ENCODE measurements around the gene MYO10.
"Not testable (repeated sequence)": the region's sequence is repeated elsewhere in the genome, so short reads cannot be mapped to it uniquely, and the experiment has no call there.

MYO10 gene

DNA sequence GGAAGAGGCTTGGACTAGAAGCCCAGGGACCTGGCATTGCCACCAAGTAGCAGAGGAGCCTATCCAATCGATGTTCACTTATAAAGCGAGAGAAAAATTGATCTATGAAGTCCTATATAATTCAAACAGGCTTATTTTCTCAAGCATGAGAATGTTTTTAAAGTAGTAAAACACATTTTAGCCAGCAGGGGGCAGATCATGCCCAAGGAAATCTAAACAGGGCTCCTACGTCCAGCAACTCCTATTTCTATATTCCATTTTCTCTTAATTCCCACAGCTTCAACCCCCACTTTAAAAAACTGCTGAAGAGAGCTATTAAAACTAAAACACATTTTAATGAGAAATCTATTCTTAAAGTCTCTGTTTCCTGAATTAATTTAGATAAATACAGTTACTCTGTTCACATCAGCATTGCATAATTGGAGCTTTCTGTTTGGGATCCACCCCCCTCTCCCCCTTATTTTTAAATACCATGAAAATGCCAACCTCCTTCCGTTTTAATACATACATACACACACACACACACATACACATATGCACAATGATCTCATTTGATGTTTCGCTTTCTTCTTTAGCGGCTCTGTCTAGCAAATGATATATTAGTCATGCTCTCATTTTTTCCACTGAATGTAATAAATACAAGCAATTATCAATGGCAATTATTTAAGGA, 144.9 kb downstream of the MYO10 start:
- in situ Hi-C loops (cut with MboI; ENCODE audit: low sequenced_read_pairs) = no loop called here

DNA sequence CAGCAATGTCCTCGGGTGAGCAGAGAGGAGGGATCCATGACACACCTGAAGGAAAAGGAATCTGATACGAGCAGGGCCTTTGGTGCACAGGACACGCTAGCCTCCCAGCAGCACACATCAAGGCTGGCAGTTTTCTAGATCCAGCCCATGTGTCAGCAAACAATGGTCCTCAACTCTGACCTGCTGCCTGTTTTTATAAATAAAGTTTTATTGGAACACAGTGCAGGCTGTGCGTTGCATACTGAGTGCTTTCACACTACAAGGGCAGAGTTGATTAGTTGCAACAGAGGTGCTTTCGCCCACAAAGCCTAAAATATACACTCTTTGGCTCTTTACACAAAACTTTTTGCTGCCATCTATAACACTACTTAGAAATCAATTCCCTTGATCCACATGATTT, 147.1 kb downstream of the MYO10 start:
- in situ Hi-C loops (cut with MboI; ENCODE audit: low sequenced_read_pairs) = no loop called here

DNA sequence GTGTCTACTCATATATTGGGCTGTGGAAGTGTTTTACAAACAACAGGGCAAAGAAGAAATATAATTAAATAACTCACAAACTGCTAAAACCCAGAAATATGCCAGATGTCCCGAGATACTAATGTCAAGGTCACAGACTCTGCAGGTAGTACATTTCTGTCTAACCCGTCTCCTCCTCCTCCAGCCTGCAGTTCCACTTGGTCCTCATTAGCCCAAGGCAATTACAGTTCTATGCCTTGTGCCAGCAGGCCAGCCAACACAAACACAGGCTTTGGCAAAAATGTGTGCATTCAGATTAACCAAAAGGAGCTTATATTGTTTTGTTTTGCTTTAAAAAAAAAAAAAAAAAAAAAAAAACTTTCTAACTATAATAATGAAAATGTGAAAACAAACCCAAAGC, 148.8 kb downstream of the MYO10 start:
- in situ Hi-C loops (cut with MboI; ENCODE audit: low sequenced_read_pairs) = no loop called here

DNA sequence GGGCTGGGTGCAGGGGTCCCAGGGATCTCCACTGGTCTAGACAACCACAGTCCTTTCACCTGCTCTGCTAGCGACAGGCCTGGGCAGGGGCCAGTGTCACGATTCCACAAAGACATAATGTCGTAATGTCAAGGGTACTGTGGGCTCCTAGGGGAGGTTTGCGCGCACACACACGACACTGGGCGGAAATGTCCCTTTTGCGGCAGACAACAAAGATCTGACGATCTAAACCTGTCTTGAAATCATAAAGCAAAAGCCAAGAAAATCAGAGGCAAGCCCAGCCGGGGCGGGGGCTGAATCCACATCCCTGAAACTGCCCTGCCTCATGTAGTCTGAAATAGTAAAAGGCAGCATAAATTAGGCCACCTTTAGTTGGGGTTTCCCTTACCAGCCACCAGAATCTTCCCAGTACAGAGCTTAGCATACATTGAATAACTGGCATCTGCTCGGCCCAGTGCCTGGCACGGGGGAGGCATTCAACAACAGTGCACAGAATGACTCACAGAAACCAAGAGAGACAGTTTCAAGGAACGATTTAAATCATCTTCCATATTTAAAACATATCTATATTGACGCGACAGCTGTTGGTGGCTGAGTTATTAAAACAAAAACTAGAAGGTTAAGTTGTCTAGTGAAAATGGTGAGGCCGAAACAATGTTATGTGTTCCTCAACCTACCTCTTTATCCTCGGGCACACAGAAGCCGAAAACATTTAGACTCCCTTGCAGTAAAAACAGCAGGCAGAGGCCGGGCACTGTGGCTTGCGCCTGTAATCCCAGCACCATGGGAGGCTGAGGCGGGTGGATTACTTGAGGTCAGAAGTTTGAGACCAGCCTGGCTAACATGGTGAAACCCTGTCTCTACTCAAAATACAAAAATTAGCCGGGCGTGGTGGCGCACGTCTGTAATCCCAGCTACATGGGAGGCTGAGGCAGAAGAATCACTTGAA, 151.0 kb downstream of the MYO10 start:
- in situ Hi-C loops (cut with MboI; ENCODE audit: low sequenced_read_pairs) = no loop called here

DNA sequence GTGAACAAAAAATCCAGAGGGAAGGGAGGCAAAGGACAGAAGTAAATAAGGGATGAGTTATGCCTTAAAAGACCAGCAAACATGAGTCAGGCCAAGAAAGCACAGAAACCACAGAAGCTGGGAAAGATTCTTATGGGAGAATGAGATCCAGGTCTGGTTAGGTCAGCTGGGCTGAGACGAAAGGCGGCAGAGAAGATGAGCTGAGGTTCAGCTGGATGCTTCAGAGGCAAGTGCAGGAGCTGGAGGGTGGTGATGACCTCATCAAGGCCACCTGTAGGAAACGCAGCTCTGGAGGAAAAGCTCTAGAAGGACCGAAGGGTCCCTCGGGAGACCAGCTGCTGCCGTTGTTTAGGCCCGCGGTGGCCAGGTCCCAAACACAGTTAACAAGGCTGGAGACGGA, 152.0 kb downstream of the MYO10 start:
- in situ Hi-C loops (cut with MboI; ENCODE audit: low sequenced_read_pairs) = no loop called here

DNA sequence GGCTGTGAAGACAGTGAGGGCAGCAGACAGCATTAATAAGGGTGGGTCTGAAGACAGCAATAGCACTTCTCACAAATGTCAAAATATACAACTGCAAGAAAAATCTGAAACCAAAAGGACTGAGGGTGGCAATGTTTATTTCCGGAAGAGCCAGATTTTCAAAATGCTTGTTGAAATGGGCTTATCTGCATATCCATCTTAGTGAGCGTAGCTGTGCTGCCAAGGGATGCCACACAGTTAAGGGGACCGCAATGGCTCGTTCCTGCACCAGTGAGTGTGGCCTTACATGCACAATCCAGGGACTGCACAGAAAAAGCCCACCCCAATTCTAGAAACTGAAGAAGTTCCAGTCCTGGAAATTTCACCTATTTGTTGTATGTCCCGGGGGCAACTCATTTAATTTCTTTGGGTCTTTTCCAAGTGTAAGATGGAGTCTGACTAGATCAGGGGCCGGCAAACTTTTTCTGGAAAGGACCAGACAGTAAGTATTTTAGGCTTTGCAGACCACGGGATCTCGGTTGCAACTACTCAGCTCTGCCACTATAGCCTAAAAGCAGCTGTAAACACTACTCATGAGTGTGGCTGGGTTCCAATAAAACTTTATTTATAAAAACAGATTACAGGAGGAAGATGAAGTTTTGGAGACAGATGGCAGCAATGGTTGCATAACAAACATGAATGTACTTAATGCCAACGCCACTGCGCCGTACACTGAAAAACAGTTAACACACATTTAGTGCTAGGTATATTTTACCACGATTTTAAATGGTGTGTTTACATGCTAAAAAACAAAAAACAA, 154.1 kb downstream of the MYO10 start:
- in situ Hi-C loops (cut with MboI; ENCODE audit: low sequenced_read_pairs) = no loop called here

DNA sequence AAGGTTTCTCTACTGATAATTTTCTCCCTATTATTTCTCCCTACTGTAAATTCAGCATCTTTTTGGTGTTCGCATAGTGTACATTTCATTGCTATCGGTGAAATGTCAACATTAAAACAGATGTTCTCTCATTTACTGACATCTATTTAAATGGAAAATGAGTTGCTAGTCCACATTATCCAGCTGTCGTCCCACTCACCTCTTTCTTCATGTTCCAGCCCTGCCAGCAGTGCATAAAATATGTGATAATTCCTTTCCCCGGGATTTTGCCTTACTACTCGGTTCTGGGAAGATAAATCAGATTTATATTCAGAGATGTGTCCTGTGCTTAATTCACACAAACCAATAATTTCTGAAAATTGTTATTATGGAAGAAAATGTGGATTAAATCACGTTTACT, 155.8 kb downstream of the MYO10 start:
- in situ Hi-C loops (cut with MboI; ENCODE audit: low sequenced_read_pairs) = no loop called here

DNA sequence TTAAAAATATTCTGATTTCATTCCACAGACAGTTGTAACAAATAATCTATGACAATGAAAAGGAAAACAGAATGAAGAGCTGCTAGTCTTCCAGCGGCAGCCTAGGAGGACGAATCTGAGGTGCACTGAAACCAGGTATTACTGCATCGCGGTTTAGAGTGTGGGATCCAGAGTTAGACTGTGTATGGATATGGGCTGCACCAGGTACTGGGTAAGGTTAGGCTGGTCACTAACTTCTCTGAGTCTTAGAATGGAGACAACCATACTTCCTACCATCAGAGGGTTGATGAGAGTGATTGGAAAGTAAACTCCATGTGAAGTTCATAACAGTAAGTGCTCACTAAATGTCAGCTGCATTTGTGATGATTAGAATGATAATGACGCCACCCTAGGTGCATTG, 158.7 kb downstream of the MYO10 start:
- in situ Hi-C loops (cut with MboI; ENCODE audit: low sequenced_read_pairs) = no loop called here

DNA sequence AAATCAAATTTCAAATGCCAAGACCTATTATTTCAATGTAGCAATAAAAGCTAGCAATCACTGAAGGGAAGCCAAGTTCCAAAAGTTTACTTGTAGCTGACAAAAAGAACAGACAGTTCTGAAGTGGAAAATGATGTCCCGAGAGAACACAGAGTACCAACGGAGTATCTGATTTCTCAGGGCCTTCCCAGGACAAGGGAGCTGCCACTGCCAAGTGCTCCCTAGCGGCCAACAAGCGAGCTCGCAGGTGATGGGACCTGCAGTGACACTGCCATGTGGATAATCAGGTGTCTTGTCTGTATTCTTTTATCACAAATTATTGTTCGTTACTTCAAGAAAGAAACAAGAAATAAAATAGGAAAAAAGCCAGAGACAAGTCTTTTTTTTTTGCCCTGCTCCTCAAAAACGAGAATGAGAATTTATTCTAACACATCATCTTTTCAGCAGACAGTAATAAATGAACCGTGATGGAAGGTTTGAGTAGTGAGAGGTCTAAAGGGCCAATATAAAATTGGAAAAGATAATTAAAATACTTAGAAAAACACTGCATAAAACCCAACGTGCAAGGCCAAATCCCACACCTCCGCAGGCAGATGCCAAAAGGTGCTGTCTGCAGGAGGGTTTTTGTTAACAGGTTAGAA, 159.4 kb downstream of the MYO10 start:
- in situ Hi-C loops (cut with MboI; ENCODE audit: low sequenced_read_pairs) = no loop called here

DNA sequence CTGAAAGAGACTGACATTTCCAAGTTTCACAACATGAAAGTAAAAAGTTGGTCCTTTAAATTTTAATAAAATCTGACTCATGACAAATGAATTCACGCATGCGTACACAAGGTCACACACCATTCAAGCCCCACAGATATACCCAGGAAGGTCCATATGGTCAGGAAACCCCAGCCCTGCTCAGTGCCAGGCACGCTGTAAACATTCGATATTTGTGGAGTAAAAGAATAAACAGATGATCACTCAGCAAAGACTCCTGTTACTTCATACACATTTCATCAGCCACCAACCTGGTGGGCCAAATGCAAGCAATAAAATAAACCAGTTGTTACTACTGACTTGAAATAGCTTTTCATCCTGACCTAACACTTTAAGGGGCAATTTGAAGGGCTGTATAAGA, 161.3 kb downstream of the MYO10 start:
- in situ Hi-C loops (cut with MboI; ENCODE audit: low sequenced_read_pairs) = no loop called here

DNA sequence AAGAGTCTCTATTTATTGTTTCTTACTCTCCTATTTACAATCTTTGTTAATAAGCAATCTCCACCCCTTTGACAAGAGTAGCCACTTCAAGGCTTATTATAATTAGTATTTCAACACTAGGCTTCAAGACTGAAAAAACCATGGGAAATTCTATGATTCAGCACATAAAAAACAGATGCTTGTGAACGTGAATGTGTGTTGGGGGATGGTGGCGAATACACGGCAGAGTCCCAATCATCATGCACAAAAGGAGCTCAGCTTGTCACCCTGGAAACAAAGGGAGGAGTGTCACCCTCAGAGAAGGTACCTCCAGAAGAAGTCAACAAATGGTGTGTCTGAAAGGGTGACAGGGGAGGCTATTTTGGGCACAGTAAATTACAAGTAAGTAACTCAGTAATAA, 162.1 kb downstream of the MYO10 start:
- in situ Hi-C loops (cut with MboI; ENCODE audit: low sequenced_read_pairs) = no loop called here

DNA sequence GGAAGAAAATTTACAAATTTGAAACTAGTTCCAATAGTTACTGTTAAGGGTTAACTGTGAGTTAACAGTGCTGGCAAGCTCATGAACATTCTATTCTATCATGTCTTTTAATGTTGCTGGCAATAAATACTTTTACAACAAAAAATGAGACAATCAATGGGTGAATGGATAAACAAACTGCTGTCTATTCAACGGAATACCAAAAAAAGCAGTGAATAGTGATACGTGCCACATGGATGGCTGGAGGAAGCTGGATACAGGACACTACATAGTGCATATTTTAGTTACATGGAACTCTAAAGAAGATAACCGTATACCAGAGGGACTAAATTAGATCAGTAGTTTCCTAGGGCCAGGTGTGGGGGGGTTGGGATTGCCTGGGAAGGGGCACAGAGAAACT, 163.5 kb downstream of the MYO10 start:
- in situ Hi-C loops (cut with MboI; ENCODE audit: low sequenced_read_pairs) = no loop called here

DNA sequence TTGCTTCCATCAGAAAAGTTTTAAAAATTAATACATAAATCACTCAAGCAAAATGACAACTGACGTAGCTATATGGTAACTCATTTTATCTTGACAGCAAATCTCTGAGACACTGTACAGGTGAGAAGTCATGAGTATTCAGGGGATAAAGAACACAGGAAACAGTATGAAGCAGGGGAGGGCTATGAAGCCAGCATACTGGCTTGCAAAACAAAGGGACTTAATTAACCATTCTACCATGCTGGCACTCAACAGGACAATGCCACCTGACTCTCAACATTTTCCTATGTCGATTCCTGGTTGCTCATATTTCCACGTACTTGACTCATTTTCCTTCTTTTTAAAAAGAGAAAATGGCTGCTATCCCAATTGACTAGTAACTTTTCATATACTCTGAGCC, 167.9 kb downstream of the MYO10 start:
- in situ Hi-C loops (cut with MboI; ENCODE audit: low sequenced_read_pairs) = no loop called here

DNA sequence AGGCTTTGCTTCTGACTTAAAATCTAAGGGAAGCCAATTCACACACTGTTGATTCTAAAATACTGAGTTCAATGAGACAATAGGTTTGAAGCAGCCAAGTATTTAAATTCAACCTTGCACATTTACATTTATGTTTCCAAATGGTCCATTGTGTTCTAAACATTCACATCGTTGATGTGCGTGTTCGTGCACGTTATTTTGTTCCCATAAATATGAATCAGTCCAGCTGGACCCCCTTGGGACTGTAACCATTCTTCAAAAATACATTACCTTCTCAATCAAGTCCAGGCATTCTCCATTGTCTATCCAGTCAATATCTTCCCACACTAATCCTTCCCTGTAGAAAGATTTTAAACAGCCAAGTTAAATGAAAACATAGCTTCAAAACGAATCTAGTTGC, 172.9 kb downstream of the MYO10 start:
- in situ Hi-C loops (cut with MboI; ENCODE audit: low sequenced_read_pairs) = no loop called here

DNA sequence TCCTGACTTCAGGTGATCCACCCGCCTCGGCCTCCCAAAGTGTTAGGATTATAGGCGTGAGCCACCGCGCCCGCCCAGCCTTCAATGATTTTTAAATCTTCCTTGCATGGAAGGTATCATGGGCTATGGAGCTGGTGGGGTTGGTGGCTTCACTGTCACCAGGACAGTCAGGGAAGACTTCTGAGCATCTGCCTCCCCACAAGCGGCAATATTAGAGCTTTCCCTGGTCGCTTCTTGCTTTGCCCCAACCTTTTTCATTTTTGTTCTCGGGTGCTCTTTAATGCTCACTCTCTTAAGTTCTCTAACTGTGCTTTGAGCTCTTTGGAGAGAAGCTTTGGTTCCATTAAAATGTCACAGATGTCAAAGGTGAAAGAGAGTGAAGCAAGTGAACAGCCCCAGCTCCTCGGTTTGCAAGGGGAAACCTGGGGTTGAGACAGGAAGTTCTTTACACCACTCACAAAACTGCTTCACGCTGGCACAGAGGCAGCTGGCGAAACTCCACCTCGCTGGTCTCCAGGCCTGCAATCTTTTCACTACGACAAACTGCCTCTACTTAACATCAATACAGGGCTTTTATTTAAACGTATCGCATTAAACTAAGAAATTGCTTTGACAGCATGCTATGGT, 176.8 kb downstream of the MYO10 start:
- in situ Hi-C loops (cut with MboI; ENCODE audit: low sequenced_read_pairs) = no loop called here

DNA sequence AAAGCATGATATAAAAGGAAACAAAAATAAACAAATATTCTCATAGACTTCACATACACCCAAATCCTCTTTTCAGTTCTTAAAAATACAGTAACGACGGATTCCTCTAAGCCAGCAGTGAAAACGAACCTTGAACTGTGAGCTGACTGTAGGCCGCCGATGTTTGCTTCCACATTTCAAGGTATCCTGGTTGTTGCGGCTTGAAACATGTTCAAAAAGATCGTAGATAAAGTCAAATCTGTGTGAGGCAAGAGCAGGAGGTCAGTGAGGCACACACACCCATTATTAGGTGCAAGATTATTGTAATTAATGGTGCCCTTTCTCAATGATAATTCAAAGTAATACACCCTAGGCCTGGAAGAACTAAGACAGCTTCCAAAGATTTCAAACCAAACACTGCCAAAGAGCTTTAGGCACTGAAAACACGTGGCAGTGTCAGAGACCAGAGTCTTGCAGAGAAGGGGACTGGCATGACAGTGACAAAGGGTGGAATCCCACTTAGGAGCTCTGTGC, 178.0 kb downstream of the MYO10 start:
- in situ Hi-C loops (cut with MboI; ENCODE audit: low sequenced_read_pairs) = no loop called here

DNA sequence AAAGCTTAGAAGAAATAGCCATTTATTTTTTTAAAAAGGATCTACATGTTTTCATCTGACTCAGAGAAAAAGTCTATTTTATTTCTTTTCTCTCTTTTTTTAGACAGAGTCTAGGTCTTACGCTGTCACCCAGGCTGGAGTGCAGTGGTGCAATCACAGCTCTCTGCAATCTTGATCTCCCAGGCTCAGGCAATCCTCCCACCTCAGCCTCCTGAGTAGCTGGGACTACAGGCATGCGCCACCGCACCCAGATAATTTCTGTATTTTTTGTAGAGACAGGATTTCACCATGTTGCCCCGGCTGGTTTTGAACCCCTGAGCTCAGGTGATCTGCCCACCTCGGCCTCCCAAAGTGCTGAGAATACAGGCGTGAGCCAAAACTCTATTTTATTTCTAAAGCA, 178.5 kb downstream of the MYO10 start:
- in situ Hi-C loops (cut with MboI; ENCODE audit: low sequenced_read_pairs) = not testable (repeated sequence)

DNA sequence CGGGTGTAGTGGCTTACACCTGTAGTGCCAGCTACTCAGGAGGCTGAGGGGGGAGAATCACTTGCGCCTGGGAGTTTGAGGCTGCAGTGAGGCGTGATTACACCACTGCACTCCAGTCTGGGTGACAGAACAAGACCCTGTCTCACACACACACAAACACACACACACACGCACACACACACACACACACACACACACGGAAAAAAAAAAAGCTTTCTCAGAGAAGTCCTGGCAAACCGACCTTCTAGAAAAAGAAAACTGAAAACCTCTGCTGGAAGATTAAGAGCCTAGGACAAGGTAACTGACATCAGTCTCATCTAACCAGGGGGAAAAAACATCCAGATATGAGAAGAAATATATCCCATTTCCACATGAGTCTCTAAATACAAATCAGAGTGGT, 178.9 kb downstream of the MYO10 start:
- in situ Hi-C loops (cut with MboI; ENCODE audit: low sequenced_read_pairs) = no loop called here

DNA sequence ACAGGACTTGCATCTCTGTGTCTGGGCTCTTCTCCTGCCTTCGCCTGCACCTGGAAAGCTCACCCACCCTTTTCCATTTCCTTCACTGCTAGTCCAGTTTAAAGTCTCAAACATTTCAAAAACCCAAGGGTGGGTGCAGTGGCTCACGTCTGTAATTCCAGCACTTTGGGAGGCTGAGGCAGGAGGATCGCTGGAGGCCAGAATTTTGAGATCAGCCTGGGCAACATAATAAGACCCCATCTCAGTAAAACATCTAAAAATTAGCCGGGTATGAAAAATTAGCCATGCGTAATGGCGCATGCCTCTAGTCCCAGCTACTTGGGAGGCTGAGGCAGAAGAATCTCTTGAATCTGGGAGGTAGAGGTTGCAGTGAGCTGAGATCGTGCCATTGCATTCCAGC, 179.4 kb downstream of the MYO10 start:
- in situ Hi-C loops (cut with MboI; ENCODE audit: low sequenced_read_pairs) = no loop called here

DNA sequence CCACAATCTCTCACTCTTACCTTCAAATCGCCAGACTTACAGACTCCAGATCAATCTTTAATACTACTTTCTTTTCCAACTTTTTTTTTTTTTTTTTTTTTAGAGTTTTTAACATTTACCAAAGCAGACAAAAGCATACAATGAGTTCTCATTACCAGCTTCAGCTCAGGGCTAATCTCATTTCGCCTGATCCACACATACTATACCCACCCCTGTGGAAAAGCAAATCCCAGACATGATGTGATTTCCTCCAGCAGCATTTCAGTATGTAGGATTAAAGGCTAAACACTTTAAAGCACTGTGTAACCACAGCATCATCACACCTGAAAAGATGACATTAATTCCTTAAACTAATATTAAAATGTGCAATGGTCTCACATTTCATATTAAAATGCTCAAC, 180.4 kb downstream of the MYO10 start:
- in situ Hi-C loops (cut with MboI; ENCODE audit: low sequenced_read_pairs) = no loop called here
